ENCODE measurements around the gene LDHAL6A.

DNA sequence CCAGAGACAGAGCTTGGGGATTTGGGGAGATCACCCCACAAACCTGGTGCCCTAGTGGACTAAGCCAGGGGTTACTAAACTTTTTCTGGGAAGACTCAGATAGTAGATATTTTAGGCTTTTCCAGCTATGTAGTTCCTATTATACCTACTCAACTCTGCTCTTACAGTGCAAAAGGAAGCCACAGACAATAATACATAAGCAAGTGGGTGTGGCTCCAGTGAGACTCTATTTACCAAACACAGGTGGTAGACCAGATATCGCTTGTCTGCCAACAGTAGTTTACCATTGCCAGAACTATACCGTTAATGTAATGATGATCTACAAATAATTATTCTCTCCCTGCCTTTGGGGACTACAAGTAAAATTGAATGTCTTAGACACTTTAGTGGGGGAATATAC, 36.6 kb upstream of the LDHAL6A start:
- TF ChIP-seq SREBF2 (IDR thresholded peaks at IDR 0.05): no peak
- TF ChIP-seq, protein P1, sequence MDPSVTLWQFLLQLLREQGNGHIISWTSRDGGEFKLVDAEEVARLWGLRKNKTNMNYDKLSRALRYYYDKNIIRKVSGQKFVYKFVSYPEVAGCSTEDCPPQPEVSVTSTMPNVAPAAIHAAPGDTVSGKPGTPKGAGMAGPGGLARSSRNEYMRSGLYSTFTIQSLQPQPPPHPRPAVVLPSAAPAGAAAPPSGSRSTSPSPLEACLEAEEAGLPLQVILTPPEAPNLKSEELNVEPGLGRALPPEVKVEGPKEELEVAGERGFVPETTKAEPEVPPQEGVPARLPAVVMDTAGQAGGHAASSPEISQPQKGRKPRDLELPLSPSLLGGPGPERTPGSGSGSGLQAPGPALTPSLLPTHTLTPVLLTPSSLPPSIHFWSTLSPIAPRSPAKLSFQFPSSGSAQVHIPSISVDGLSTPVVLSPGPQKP (IDR thresholded peaks at IDR 0.05; ENCODE audit: low read depth, low read length): no peak
- no peak for TF ChIP-seq RCOR1 (IDR thresholded peaks at IDR 0.05; ENCODE audit: low read depth, low read length)

Measured in A549 (cell line).